NT2/D1 (cell line): ENCODE data around the gene CIB4.
"Not testable (repeated sequence)": the region's sequence is repeated elsewhere in the genome, so short reads cannot be mapped to it uniquely, and the experiment has no call there.

Experiments used
- DNase-seq: peaks from one replicate; pipeline ENCODE4 v3.0.0-alpha.2; 2011; ENCODE audit warnings: low read depth, low spot score
- H3K27me3 ChIP-seq: 2 replicates; pipeline ENCODE4 v1.6.0; 2011; ENCODE audit warnings: mild to moderate bottlenecking; ENCODE audit not compliant: insufficient read length, insufficient read depth
- H3K36me3 ChIP-seq: 2 replicates; pipeline ENCODE4 v1.6.1; 2011; ENCODE audit warnings: mild to moderate bottlenecking, low read length, mixed read lengths; ENCODE audit not compliant: insufficient read depth, insufficient read length
- H3K4me1 ChIP-seq: 2 replicates; pipeline ENCODE4 v1.5.1; 2011; ENCODE audit not compliant: insufficient read depth, insufficient read length
- H3K4me3 ChIP-seq: 2 replicates; pipeline ENCODE4 v1.5.1; 2011; ENCODE audit warnings: low read depth; ENCODE audit not compliant: insufficient read length
- H3K9ac ChIP-seq: 2 replicates; pipeline ENCODE4 v1.6.0; 2011; ENCODE audit warnings: low read depth; ENCODE audit not compliant: insufficient read length
- H3K9me3 ChIP-seq: 2 replicates; pipeline ENCODE4 v1.5.1; 2011; ENCODE audit warnings: mild to moderate bottlenecking, low read length; ENCODE audit not compliant: insufficient read depth
- SUZ12 ChIP-seq: IDR thresholded peaks from 2 replicates; pipeline ENCODE4 v1.6.1; 2011; ENCODE audit not compliant: insufficient read length, insufficient read depth; ENCODE audit errors: extremely low read depth
- YY1 ChIP-seq: IDR thresholded peaks from 2 replicates; pipeline ENCODE4 v1.6.1; 2011; ENCODE audit not compliant: insufficient read length, insufficient read depth
- ZNF274 ChIP-seq: IDR thresholded peaks from 2 replicates; pipeline ENCODE4 v1.6.1; 2011; ENCODE audit warnings: mild to moderate bottlenecking, low read depth, low read length

Gene CIB4

GRCh38 chr2:26672112-26672817 is 31.1 kb upstream of the CIB4 start:
- Histone ChIP-seq H3K4me3 (no peak overlapping the region), H3K4me1 (no peaks in the 10 kb centered on the region), H3K9ac (no peak overlapping the region), H3K36me3 (no peaks in the 10 kb centered on the region), H3K27me3 (no peaks in the 10 kb centered on the region), H3K9me3 (peaks cover 4% of the 10 kb centered on the region)
- no peak for TF ChIP-seq YY1
- no peak for TF ChIP-seq SUZ12
- TF ChIP-seq ZNF274 = no peak
- no peak for DNase-seq

GRCh38 chr2:26671691-26672090 is 30.5 kb upstream of the CIB4 start:
- no peak overlapping the region for H3K4me3 ChIP-seq
- no peaks in the 10 kb centered on the region for H3K27me3 ChIP-seq
- DNase-seq = no peak
- H3K9me3 ChIP-seq = no peaks in the 10 kb centered on the region
- H3K4me1 ChIP-seq = no peaks in the 10 kb centered on the region
- no peak for TF ChIP-seq YY1
- no peak for TF ChIP-seq ZNF274
- TF ChIP-seq SUZ12 = no peak
- H3K36me3 ChIP-seq = no peaks in the 10 kb centered on the region
- no peak overlapping the region for H3K9ac ChIP-seq

- Histone ChIP-seq H3K4me3 (no peak overlapping the region), H3K9me3 (0 out of 2 replicates have a peak, but pooled peaks cover under 1% of the 10 kb centered on the region), H3K36me3 (no peaks in the 10 kb centered on the region), H3K9ac (no peak overlapping the region), H3K4me1 (no peaks in the 10 kb centered on the region), H3K27me3 (no peaks in the 10 kb centered on the region)
- TF ChIP-seq YY1 (no peak), SUZ12 (no peak), ZNF274 (no peak)
- no peak for DNase-seq
These were observed 29.8 kb upstream of the CIB4 start for GRCh38 chr2:26670931-26671460.

- DNase-seq = no peak
- H3K9me3 ChIP-seq = 0 out of 2 replicates have a peak, but pooled peaks cover 5% of the 10 kb centered on the region
- no peak for TF ChIP-seq YY1
- no peak for TF ChIP-seq ZNF274
- no peak for TF ChIP-seq SUZ12
- no peaks in the 10 kb centered on the region for H3K4me1 ChIP-seq
- no peak overlapping the region for H3K9ac ChIP-seq
- H3K27me3 ChIP-seq = no peaks in the 10 kb centered on the region
- H3K36me3 ChIP-seq = no peaks in the 10 kb centered on the region
- no peak overlapping the region for H3K4me3 ChIP-seq
These were observed 29.0 kb upstream of the CIB4 start for GRCh38 chr2:26670171-26670570.

GRCh38 chr2:26668856-26669750 is 27.9 kb upstream of the CIB4 start:
- no peak for DNase-seq
- 0 out of 2 replicates have a peak, but pooled peaks cover 5% of the 10 kb centered on the region for H3K9me3 ChIP-seq
- H3K36me3 ChIP-seq = no peaks in the 10 kb centered on the region
- H3K27me3 ChIP-seq = no peaks in the 10 kb centered on the region
- no peaks in the 10 kb centered on the region for H3K4me1 ChIP-seq
- H3K4me3 ChIP-seq = no peak overlapping the region
- TF ChIP-seq ZNF274 (no peak), YY1 (no peak), SUZ12 (no peak)
- no peak overlapping the region for H3K9ac ChIP-seq

- TF ChIP-seq ZNF274 (no peak), SUZ12 (no peak), YY1 (no peak)
- Histone ChIP-seq H3K27me3 (no peaks in the 10 kb centered on the region), H3K4me3 (no peak overlapping the region), H3K36me3 (no peaks in the 10 kb centered on the region), H3K9me3 (0 out of 2 replicates have a peak, but pooled peaks cover 5% of the 10 kb centered on the region), H3K9ac (no peak overlapping the region), H3K4me1 (no peaks in the 10 kb centered on the region)
- DNase-seq = no peak
These were observed 26.9 kb upstream of the CIB4 start for GRCh38 chr2:26668041-26668440.

- no peak overlapping the region for H3K4me3 ChIP-seq
- no peak for DNase-seq
- no peak overlapping the region for H3K9ac ChIP-seq
- no peaks in the 10 kb centered on the region for H3K4me1 ChIP-seq
- no peaks in the 10 kb centered on the region for H3K36me3 ChIP-seq
- H3K9me3 ChIP-seq = 0 out of 2 replicates have a peak, but pooled peaks cover 5% of the 10 kb centered on the region
- no peak for TF ChIP-seq ZNF274
- no peak for TF ChIP-seq SUZ12
- TF ChIP-seq YY1 = no peak
- H3K27me3 ChIP-seq = no peaks in the 10 kb centered on the region
These were observed 25.5 kb upstream of the CIB4 start for GRCh38 chr2:26666671-26667070.

GRCh38 chr2:26665296-26665695 is 24.1 kb upstream of the CIB4 start:
- DNase-seq, H3K36me3 ChIP-seq, H3K4me1 ChIP-seq, H3K4me3 ChIP-seq, H3K9ac ChIP-seq, H3K27me3 ChIP-seq: not testable (repeated sequence)
- H3K9me3 ChIP-seq = peaks cover 16% of the 10 kb centered on the region
